Smooth muscle cell (in vitro differentiated cells): Measurements from ENCODE around the gene IGF2BP2. TPM values are rescaled to one million over a fixed set of nuclear protein-coding genes. Genes with fewer than 3 reads are reported as not detected.

Experiments
- DNase-seq: peaks from one replicate; lab custom pipeline; 2025; ENCODE audit not compliant: unreplicated experiment; lab: John Stamatoyannopoulos, UW
- H2AFZ ChIP-seq: fragments of 200-600 bp; sonication (generic); 2 replicates; pipeline ENCODE4 v1.6.0; 2016; ENCODE audit warnings: antibody characterized with exemption, low read depth, mild to moderate bottlenecking
- H3F3A ChIP-seq: fragments of 200-600 bp; sonication (generic); 2 replicates; pipeline ENCODE4 v1.6.0; 2017; ENCODE audit warnings: antibody characterized with exemption, low read depth
- H3K27ac ChIP-seq: fragments of 200-600 bp; sonication (generic); 2 replicates; pipeline ENCODE4 v1.5.1; 2016; ENCODE audit warnings: low read depth, mild to moderate bottlenecking
- H3K27me3 ChIP-seq: fragments of 200-600 bp; sonication (generic); 2 replicates; pipeline ENCODE4 v1.6.1; 2016; ENCODE audit warnings: low read depth, mild to moderate bottlenecking
- H3K36me3 ChIP-seq: fragments of 200-600 bp; sonication (generic); 2 replicates; pipeline ENCODE4 v1.5.1; 2016; ENCODE audit warnings: low read depth
- H3K4me1 ChIP-seq: fragments of 200-600 bp; sonication (generic); 2 replicates; pipeline ENCODE4 v1.5.1; 2016; ENCODE audit warnings: low read depth
- H3K4me2 ChIP-seq: fragments of 200-600 bp; sonication (generic); 2 replicates; pipeline ENCODE4 v1.6.0; 2016; ENCODE audit warnings: mild to moderate bottlenecking
- H3K4me3 ChIP-seq: fragments of 200-600 bp; sonication (generic); 2 replicates; pipeline ENCODE4 v1.5.1; 2016; ENCODE audit warnings: mild to moderate bottlenecking
- H3K79me2 ChIP-seq: fragments of 200-600 bp; sonication (generic); 2 replicates; pipeline ENCODE4 v1.6.0; 2016; ENCODE audit warnings: low read depth, mild to moderate bottlenecking
- H3K9ac ChIP-seq: fragments of 200-600 bp; sonication (generic); 2 replicates; pipeline ENCODE4 v1.6.0; 2016; ENCODE audit warnings: low read depth
- H3K9me3 ChIP-seq: fragments of 200-600 bp; sonication (generic); replicated peaks from 2 replicates; pipeline ENCODE4 v1.5.1; 2016; ENCODE audit warnings: low read depth
- H4K20me1 ChIP-seq: fragments of 200-600 bp; sonication (generic); 2 replicates; pipeline ENCODE4 v1.6.0; 2016; ENCODE audit warnings: low read depth
- WGBS: methylation state at CpG from one replicate; pipeline ENCODE4 v1.1.7; 2016; ENCODE audit warnings: low lambda C conversion rate; 5-methylcytosine and 5-hydroxymethylcytosine counted together
- polyA plus RNA-seq: library from polyadenylated mRNA; unstranded; fragments of >200 nt; fragmentation: Nextera tagmentation; extraction: Ambion mirVana; gene quantifications from 2 replicates; pipeline ENCODE4 v1.2.1, GENCODE V29; 2016
- total RNA-seq: library from RNA; depleted of rRNA; stranded (reverse); fragments of >200 nt; gene quantifications from 2 replicates; pipeline ENCODE4 v1.2.3, GENCODE V29; 2014
- TF ChIP-seq, protein P1 (sequence below): fragments of 200-600 bp; sonication (generic); IDR thresholded peaks from 2 replicates; pipeline ENCODE4 v1.5.1; 2017; ENCODE audit warnings: borderline replicate concordance, mild to moderate bottlenecking, antibody characterized with exemption; ENCODE audit not compliant: insufficient read depth, poor library complexity, severe bottlenecking

The IGF2BP2 gene
- total and polyA plus RNA-seq, 2 experiments from 2014 or later, result 59.2 to 80.6 TPM

DNA sequence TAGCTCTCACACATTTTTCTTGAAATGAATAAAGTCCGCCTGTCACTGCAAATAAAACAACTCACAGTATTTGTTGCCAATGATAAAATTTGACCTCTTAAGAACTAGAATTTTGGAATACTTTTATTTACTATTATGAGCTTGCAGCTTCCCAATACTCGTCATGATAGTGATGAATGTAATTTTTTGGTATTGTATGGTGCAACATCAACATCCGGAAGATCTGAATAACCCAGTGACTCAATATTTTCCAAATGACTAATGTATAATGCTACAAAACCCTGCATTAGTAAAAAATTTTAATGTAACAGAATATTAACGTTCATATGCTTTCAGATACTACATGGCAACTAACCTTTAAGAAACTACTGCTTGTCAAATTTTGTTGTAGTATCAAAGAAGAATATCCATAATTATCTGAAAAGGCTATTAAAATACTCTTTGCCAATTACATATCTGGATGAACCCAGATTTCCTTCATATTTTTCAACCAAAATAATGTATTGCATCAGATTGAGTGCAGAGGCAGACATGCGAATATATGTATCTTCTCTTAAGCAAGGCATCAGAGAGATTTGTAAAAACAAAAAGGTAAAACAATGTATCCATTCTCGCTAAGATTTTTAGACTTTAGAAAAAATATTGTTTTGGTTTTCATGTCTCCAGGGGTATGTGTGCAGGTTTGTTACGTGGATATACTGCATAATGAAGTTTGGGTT, 95.3 kb downstream of the IGF2BP2 start:
- peak overlapping the region; percentile 15 for H3K9ac ChIP-seq
- H3K27ac ChIP-seq, result peak overlapping the region; percentile 84
- no peaks in the 10 kb centered on the region for H3K9me3 ChIP-seq
- no peak overlapping the region for H2AFZ ChIP-seq
- WGBS, result 68% methylated on average over 7 of the region's 7 CpGs
- H3F3A ChIP-seq, result peaks cover 40% of the 10 kb centered on the region
- H3K36me3 ChIP-seq, result no peaks in the 10 kb centered on the region
- peak overlapping the region; percentile 24 for H3K4me2 ChIP-seq
- TF ChIP-seq, protein P1, sequence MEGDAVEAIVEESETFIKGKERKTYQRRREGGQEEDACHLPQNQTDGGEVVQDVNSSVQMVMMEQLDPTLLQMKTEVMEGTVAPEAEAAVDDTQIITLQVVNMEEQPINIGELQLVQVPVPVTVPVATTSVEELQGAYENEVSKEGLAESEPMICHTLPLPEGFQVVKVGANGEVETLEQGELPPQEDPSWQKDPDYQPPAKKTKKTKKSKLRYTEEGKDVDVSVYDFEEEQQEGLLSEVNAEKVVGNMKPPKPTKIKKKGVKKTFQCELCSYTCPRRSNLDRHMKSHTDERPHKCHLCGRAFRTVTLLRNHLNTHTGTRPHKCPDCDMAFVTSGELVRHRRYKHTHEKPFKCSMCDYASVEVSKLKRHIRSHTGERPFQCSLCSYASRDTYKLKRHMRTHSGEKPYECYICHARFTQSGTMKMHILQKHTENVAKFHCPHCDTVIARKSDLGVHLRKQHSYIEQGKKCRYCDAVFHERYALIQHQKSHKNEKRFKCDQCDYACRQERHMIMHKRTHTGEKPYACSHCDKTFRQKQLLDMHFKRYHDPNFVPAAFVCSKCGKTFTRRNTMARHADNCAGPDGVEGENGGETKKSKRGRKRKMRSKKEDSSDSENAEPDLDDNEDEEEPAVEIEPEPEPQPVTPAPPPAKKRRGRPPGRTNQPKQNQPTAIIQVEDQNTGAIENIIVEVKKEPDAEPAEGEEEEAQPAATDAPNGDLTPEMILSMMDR, result no peak
- H4K20me1 ChIP-seq, result peaks cover 98% of the 10 kb centered on the region
- H3K4me3 ChIP-seq, result no peak overlapping the region
- H3K4me1 ChIP-seq, result peaks cover 37% of the 10 kb centered on the region
- no peak for DNase-seq
- no peaks in the 10 kb centered on the region for H3K27me3 ChIP-seq
- H3K79me2 ChIP-seq, result peaks cover 85% of the 10 kb centered on the region

DNA sequence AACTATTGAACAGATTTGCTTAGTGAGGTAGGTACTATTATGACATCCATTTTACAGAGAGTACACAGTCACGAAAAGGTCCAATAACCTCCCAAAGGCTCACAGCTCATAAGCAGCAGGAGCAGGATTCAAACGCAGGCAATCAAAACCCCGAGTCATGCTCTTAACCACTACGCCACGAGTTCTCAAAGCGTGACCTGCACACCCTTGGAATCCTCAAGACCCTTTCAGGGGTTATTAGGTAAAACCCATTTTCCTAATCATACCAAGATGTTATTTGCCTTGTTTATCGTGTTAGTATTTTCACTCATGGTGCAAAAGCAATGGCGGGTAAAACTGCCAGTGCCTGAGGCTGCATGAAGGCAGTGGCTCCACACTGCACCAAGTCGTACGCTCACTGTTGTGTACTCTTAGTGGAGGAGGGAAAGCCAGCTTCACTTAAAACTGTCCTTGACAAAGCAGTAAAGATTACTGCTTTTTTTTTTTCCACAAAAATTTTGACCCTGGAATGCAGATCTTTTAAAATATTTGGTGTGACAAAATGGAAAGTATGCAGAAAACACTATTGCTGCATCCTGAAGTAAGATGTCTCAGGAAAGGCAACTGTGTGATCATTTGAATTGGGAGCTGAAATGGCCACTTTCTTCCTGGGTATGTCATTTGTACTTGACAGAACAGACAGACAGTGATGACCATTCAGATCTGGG, 96.1 kb downstream of the IGF2BP2 start:
- no peak for DNase-seq
- Histone ChIP-seq H3K4me3 (no peak overlapping the region), H3K36me3 (no peaks in the 10 kb centered on the region), H3K9me3 (no peaks in the 10 kb centered on the region), H2AFZ (no peak overlapping the region), H3F3A (peaks cover 39% of the 10 kb centered on the region), H3K4me2 (peak overlapping the region; percentile 24), H3K27ac (peak overlapping the region; percentile 84), H3K4me1 (peaks cover 37% of the 10 kb centered on the region), H3K9ac (peak overlapping the region; percentile 9), H4K20me1 (peaks cover 98% of the 10 kb centered on the region), H3K79me2 (peaks cover 86% of the 10 kb centered on the region), H3K27me3 (no peaks in the 10 kb centered on the region)
- TF ChIP-seq, protein P1, result no peak
- WGBS, result 69% methylated on average over 10 of the region's 10 CpGs

DNA sequence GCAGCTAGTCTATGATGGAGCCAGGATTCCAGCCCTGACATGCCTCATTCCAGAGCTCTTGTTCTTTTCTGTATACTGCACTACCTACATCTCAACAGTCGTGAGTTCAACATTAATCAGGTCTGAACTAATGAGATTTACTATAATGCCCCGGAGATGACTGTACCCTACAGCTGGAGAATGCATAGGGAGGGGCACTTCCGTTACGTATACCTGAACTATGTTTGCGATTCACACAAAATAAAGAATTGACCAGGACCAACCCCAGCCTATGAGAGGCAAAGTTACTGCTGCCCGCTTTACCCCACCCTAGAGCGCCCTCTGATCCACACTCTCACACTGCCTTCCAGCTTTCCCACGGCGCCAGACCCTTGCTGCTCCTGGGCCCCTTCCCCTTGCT, 97.0 kb downstream of the IGF2BP2 start:
- H2AFZ ChIP-seq, result no peak overlapping the region
- H4K20me1 ChIP-seq, result peaks cover 98% of the 10 kb centered on the region
- H3K4me1 ChIP-seq, result peaks cover 32% of the 10 kb centered on the region
- no peaks in the 10 kb centered on the region for H3K9me3 ChIP-seq
- peaks cover 87% of the 10 kb centered on the region for H3K79me2 ChIP-seq
- H3K27ac ChIP-seq, result peak overlapping the region; percentile 84
- H3K9ac ChIP-seq, result no peak overlapping the region
- no peaks in the 10 kb centered on the region for H3K36me3 ChIP-seq
- H3F3A ChIP-seq, result peaks cover 33% of the 10 kb centered on the region
- no peaks in the 10 kb centered on the region for H3K27me3 ChIP-seq
- no peak overlapping the region for H3K4me3 ChIP-seq
- no peak overlapping the region for H3K4me2 ChIP-seq
- no peak for DNase-seq
- TF ChIP-seq, protein P1, result no peak
- 78% methylated on average over 9 of the region's 9 CpGs for WGBS
